22Rv1 (cell line): ENCODE results near the gene BTN3A1.

Experiments used
- H3K27ac ChIP-seq: fragments of 450-650 bp; 2 replicates; pipeline ENCODE4 v1.5.1; 2017
- CTCF ChIP-seq: fragments of 450-650 bp; IDR thresholded peaks from 2 replicates; pipeline ENCODE4 v1.5.1; 2017; ENCODE audit warnings: mild to moderate bottlenecking
- ZFX ChIP-seq: fragments of 450-650 bp; IDR thresholded peaks from 2 replicates; pipeline ENCODE4 v1.6.1; 2017; ENCODE audit warnings: antibody characterized with exemption, borderline replicate concordance

The BTN3A1 gene

GRCh38 chr6:26403893-26404292, 1.8 kb downstream of the BTN3A1 start:
- no peak overlapping the region for H3K27ac ChIP-seq
- no peak for TF ChIP-seq ZFX
- TF ChIP-seq CTCF: no peak

- TF ChIP-seq CTCF: no peak
- no peak for TF ChIP-seq ZFX
Observed at GRCh38 chr6:26404546-26404945, 2.5 kb downstream of the BTN3A1 start.

GRCh38 chr6:26408828-26409730, 7.0 kb downstream of the BTN3A1 start:
- H3K27ac ChIP-seq: no peak overlapping the region
- no peak for TF ChIP-seq CTCF
- no peak for TF ChIP-seq ZFX

More at GRCh38 chr6:26404546-26404945, 2.5 kb downstream of the BTN3A1 start:
- no peak overlapping the region for H3K27ac ChIP-seq

GRCh38 chr6:26411751-26412150, 9.7 kb downstream of the BTN3A1 start:
- TF ChIP-seq ZFX: no peak
- no peak for TF ChIP-seq CTCF

GRCh38 chr6:26412228-26412627, 10.2 kb downstream of the BTN3A1 start:
- TF ChIP-seq ZFX (no peak), CTCF (no peak)
- no peak overlapping the region for H3K27ac ChIP-seq

More at GRCh38 chr6:26411751-26412150, 9.7 kb downstream of the BTN3A1 start:
- no peak overlapping the region for H3K27ac ChIP-seq

- TF ChIP-seq CTCF: no peak
- H3K27ac ChIP-seq: no peak overlapping the region
Observed at GRCh38 chr6:26412954-26413353, 10.9 kb downstream of the BTN3A1 start.

- H3K27ac ChIP-seq: no peak overlapping the region
- TF ChIP-seq CTCF (no peak), ZFX (no peak)
Observed at GRCh38 chr6:26414281-26414680, 12.2 kb downstream of the BTN3A1 start.
